Neural progenitor cell (in vitro differentiated cells): ENCODE measurements around the gene GINS2. TPM values are rescaled to one million over a fixed set of nuclear protein-coding genes. Genes with fewer than 3 reads are reported as not detected.
A peak's percentile ranks its signal among the peaks of the same experiment; 100 is the strongest.

Experiments used
- DNase-seq: peaks from one replicate; pipeline ENCODE4 v3.0.0-alpha.2; 2016; ENCODE audit warnings: low spot score
- H2AFZ ChIP-seq: fragments of 200-600 bp; sonication (generic); replicated peaks from 2 replicates; pipeline ENCODE4 v1.6.1; 2016; ENCODE audit warnings: antibody characterized with exemption
- H3F3A ChIP-seq: fragments of 200-600 bp; sonication (generic); 2 replicates; pipeline ENCODE4 v1.6.1; 2016; ENCODE audit warnings: antibody characterized with exemption, low read depth
- H3K27ac ChIP-seq: fragments of 200-600 bp; sonication (generic); 2 replicates; pipeline ENCODE4 v1.5.1; 2016; ENCODE audit warnings: mild to moderate bottlenecking
- H3K27me3 ChIP-seq: fragments of 200-600 bp; sonication (generic); 2 replicates; pipeline ENCODE4 v1.6.1; 2016; ENCODE audit warnings: mild to moderate bottlenecking, moderate library complexity
- H3K36me3 ChIP-seq: fragments of 200-600 bp; sonication (generic); 2 replicates; pipeline ENCODE4 v1.5.1; 2016
- H3K4me1 ChIP-seq: fragments of 200-600 bp; sonication (generic); 2 replicates; pipeline ENCODE4 v1.6.1; 2016; ENCODE audit warnings: mixed run types
- H3K4me2 ChIP-seq: fragments of 200-600 bp; sonication (generic); 2 replicates; pipeline ENCODE4 v1.6.1; 2016
- H3K4me3 ChIP-seq: fragments of 200-600 bp; sonication (generic); 2 replicates; pipeline ENCODE4 v1.5.1; 2016
- H3K79me2 ChIP-seq: fragments of 200-600 bp; sonication (generic); 2 replicates; pipeline ENCODE4 v1.6.1; 2016; ENCODE audit warnings: low read depth
- H3K9ac ChIP-seq: fragments of 200-600 bp; sonication (generic); 2 replicates; pipeline ENCODE4 v1.6.1; 2016
- H3K9me3 ChIP-seq: fragments of 200-600 bp; sonication (generic); 2 replicates; pipeline ENCODE4 v1.5.1; 2016; ENCODE audit warnings: low read depth
- H4K20me1 ChIP-seq: fragments of 200-600 bp; sonication (generic); 2 replicates; pipeline ENCODE4 v1.6.1; 2016; ENCODE audit warnings: low read depth
- H3K27ac Mint-ChIP-seq: 3 replicates; pipeline ENCODE4 v1.8.0; 2021; ENCODE audit warnings: mixed read lengths
- H3K27me3 Mint-ChIP-seq: 2 replicates; pipeline ENCODE4 v1.8.0; 2022; ENCODE audit warnings: low read depth, mild to moderate bottlenecking, inconsistent platforms, moderate library complexity, mixed read lengths; ENCODE audit not compliant: insufficient read depth
- H3K36me3 Mint-ChIP-seq: 3 replicates; pipeline ENCODE4 v1.8.0; 2021; ENCODE audit warnings: mixed read lengths
- H3K4me1 Mint-ChIP-seq: 3 replicates; pipeline ENCODE4 v1.8.0; 2021; ENCODE audit warnings: mixed read lengths
- H3K4me3 Mint-ChIP-seq: 3 replicates; pipeline ENCODE4 v1.8.0; 2021; ENCODE audit warnings: mild to moderate bottlenecking, moderate library complexity, mixed read lengths
- H3K9me3 Mint-ChIP-seq: 3 replicates; pipeline ENCODE4 v1.8.0; 2020; ENCODE audit warnings: mixed read lengths
- EZH2 ChIP-seq: fragments of 200-600 bp; sonication (generic); IDR thresholded peaks from 2 replicates; pipeline ENCODE4 v1.6.1; 2017; ENCODE audit warnings: antibody characterized with exemption, mild to moderate bottlenecking, moderate library complexity
- EZH2phosphoT487 ChIP-seq: fragments of 200-600 bp; sonication (generic); IDR thresholded peaks from 2 replicates; pipeline ENCODE4 v1.6.1; 2017; ENCODE audit warnings: antibody characterized with exemption
- total RNA-seq: library from RNA; depleted of rRNA; stranded (reverse); fragments of >200 nt; gene quantifications from 2 replicates; pipeline ENCODE4 v1.2.3, GENCODE V29; 2015; ENCODE audit warnings: low replicate concordance
- TF ChIP-seq, protein P1 (sequence below): fragments of 200-600 bp; sonication (generic); IDR thresholded peaks from 2 replicates; pipeline ENCODE4 v1.5.1; 2017; ENCODE audit warnings: antibody characterized with exemption, mild to moderate bottlenecking

Gene GINS2
- total RNA-seq, 1 donor from 2014 or later, result 47.9 TPM

- Mint-ChIP-seq H3K4me1 (peaks cover 28% of the 10 kb centered on the region), H3K27ac (peak overlapping the region; percentile 69), H3K27me3 (peaks cover 15% of the 10 kb centered on the region), H3K36me3 (peaks cover 45% of the 10 kb centered on the region), H3K4me3 (no peak overlapping the region), H3K9me3 (no peaks in the 10 kb centered on the region)
- Histone ChIP-seq H3K9me3 (no peaks in the 10 kb centered on the region), H3K9ac (no peak overlapping the region), H3K79me2 (no peaks in the 10 kb centered on the region), H3K4me2 (no peak overlapping the region), H3K27me3 (no peaks in the 10 kb centered on the region), H4K20me1 (peaks cover 14% of the 10 kb centered on the region), H3K4me3 (no peak overlapping the region), H3K36me3 (no peaks in the 10 kb centered on the region), H3K27ac (no peak overlapping the region), H3K4me1 (peaks cover 27% of the 10 kb centered on the region), H3F3A (peaks cover 31% of the 10 kb centered on the region), H2AFZ (no peak overlapping the region)
- TF ChIP-seq EZH2phosphoT487 (no peak), EZH2 (no peak)
- TF ChIP-seq, protein P1, sequence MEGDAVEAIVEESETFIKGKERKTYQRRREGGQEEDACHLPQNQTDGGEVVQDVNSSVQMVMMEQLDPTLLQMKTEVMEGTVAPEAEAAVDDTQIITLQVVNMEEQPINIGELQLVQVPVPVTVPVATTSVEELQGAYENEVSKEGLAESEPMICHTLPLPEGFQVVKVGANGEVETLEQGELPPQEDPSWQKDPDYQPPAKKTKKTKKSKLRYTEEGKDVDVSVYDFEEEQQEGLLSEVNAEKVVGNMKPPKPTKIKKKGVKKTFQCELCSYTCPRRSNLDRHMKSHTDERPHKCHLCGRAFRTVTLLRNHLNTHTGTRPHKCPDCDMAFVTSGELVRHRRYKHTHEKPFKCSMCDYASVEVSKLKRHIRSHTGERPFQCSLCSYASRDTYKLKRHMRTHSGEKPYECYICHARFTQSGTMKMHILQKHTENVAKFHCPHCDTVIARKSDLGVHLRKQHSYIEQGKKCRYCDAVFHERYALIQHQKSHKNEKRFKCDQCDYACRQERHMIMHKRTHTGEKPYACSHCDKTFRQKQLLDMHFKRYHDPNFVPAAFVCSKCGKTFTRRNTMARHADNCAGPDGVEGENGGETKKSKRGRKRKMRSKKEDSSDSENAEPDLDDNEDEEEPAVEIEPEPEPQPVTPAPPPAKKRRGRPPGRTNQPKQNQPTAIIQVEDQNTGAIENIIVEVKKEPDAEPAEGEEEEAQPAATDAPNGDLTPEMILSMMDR, result no peak
- no peak for DNase-seq
Measured at GRCh38 chr16:85663891-85664321, 24.8 kb downstream of the GINS2 start.

- Mint-ChIP-seq H3K4me3 (peak overlapping the region; percentile 67), H3K9me3 (no peaks in the 10 kb centered on the region), H3K36me3 (peaks cover 45% of the 10 kb centered on the region), H3K27me3 (peaks cover 13% of the 10 kb centered on the region), H3K27ac (no peak overlapping the region), H3K4me1 (peaks cover 28% of the 10 kb centered on the region)
- Histone ChIP-seq H3F3A (peaks cover 33% of the 10 kb centered on the region), H3K27me3 (no peaks in the 10 kb centered on the region), H3K27ac (peak overlapping the region; percentile 90), H3K4me1 (peaks cover 27% of the 10 kb centered on the region), H3K36me3 (no peaks in the 10 kb centered on the region), H3K79me2 (no peaks in the 10 kb centered on the region), H3K9ac (no peak overlapping the region), H3K9me3 (no peaks in the 10 kb centered on the region), H4K20me1 (peaks cover 14% of the 10 kb centered on the region), H3K4me2 (peak overlapping the region; percentile 75), H2AFZ (no peak overlapping the region), H3K4me3 (peak overlapping the region; percentile 15)
- DNase-seq, result no peak
- TF ChIP-seq, protein P1, result no peak
- TF ChIP-seq EZH2phosphoT487 (no peak), EZH2 (no peak)
Measured at GRCh38 chr16:85662976-85663830, 25.6 kb downstream of the GINS2 start.

DNA sequence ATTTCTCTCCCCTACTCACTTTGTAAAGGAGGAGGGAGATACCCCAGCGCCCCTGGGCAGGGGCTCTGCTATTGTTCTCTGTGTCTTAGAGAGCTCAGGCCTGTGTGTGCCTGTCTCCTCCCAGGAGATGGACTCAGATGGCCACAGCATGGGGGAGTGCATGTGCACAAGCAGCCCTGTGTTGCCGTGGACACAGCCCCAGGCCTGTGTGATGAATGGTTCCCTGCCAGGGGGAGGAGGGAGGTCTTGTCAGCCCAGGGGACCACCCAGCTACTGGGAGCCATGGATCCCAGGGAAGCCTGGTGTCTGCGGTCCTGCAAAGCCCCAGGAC is 26.3 kb downstream of the GINS2 start:
- Histone ChIP-seq H3K4me3 (peak overlapping the region; percentile 15), H2AFZ (no peak overlapping the region), H3K27me3 (no peaks in the 10 kb centered on the region), H4K20me1 (peaks cover 14% of the 10 kb centered on the region), H3K9me3 (no peaks in the 10 kb centered on the region), H3F3A (peaks cover 33% of the 10 kb centered on the region), H3K79me2 (no peaks in the 10 kb centered on the region), H3K4me1 (peaks cover 27% of the 10 kb centered on the region), H3K9ac (no peak overlapping the region), H3K27ac (peak overlapping the region; percentile 90), H3K4me2 (peak overlapping the region; percentile 75), H3K36me3 (no peaks in the 10 kb centered on the region)
- H3K4me1 Mint-ChIP-seq, result peaks cover 28% of the 10 kb centered on the region
- peaks cover 43% of the 10 kb centered on the region for H3K36me3 Mint-ChIP-seq
- peak overlapping the region; percentile 86 for H3K27ac Mint-ChIP-seq
- H3K27me3 Mint-ChIP-seq, result peaks cover 13% of the 10 kb centered on the region
- DNase-seq, result peak; percentile 92
- no peaks in the 10 kb centered on the region for H3K9me3 Mint-ChIP-seq
- peak overlapping the region; percentile 71 for H3K4me3 Mint-ChIP-seq
- TF ChIP-seq EZH2phosphoT487 (no peak), EZH2 (no peak)
- TF ChIP-seq, protein P1, result no peak
